Ishikawa (cell line): Measurements from ENCODE around the gene KIAA1755.

ENCODE experiments used
- CREB1 ChIP-seq: IDR thresholded peaks from 2 replicates; pipeline ENCODE4 v1.6.1; 2012; ENCODE audit warnings: low read depth
- ZBTB7A ChIP-seq: IDR thresholded peaks from 2 replicates; pipeline ENCODE4 v1.6.1; 2012; ENCODE audit warnings: low read depth
- TF ChIP-seq, protein P1 (sequence below): IDR thresholded peaks from 2 replicates; pipeline ENCODE4 v1.6.1; 2012
- TF ChIP-seq, protein P2 (sequence below): IDR thresholded peaks from 2 replicates; pipeline ENCODE4 v1.6.1; 2012

DNA sequence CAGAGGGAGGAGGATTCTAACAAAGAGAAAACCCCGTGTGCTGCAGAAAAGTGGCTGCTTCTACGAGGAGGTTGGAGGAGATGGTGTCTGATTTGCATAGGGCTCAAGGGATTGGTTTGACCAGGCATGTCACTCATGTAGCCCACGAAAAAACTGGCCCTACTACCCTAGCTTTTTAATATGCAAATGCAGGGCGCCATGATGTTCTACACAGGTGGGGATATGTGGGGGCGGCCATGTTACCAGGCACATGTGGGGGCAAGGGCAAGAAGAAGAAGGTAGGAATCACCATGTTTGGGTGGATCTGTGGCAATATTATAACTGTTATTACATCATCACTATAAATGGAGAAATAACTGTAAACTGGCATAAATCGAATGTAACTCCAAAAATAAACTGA, 9.9 kb downstream of the KIAA1755 start:
- no peak for TF ChIP-seq ZBTB7A
- TF ChIP-seq CREB1, result no peak
- TF ChIP-seq, protein P1, sequence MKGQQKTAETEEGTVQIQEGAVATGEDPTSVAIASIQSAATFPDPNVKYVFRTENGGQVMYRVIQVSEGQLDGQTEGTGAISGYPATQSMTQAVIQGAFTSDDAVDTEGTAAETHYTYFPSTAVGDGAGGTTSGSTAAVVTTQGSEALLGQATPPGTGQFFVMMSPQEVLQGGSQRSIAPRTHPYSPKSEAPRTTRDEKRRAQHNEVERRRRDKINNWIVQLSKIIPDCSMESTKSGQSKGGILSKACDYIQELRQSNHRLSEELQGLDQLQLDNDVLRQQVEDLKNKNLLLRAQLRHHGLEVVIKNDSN, result no peak
- TF ChIP-seq, protein P2, sequence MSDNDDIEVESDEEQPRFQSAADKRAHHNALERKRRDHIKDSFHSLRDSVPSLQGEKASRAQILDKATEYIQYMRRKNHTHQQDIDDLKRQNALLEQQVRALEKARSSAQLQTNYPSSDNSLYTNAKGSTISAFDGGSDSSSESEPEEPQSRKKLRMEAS, result no peak
